Kidney epithelial cell (primary cell): ENCODE data around the gene ITGAE. TPM values are rescaled to one million over a fixed set of nuclear protein-coding genes. Genes with fewer than 3 reads are reported as not detected.

Experiments
- DNase-seq: peaks from one replicate; pipeline ENCODE4 v3.0.0-alpha.2; 2010; ENCODE audit warnings: low read depth
- H3K27me3 ChIP-seq: 2 replicates; pipeline ENCODE4 v1.6.0; 2011; ENCODE audit warnings: low read length; ENCODE audit not compliant: control insufficient read depth, insufficient read depth
- H3K36me3 ChIP-seq: 2 replicates; pipeline ENCODE4 v1.5.1; 2011; ENCODE audit warnings: low read length; ENCODE audit not compliant: control insufficient read depth, insufficient read depth
- H3K4me3 ChIP-seq: 2 replicates; pipeline ENCODE4 v1.5.1; 2011; ENCODE audit warnings: low read depth, mild to moderate bottlenecking, control low read depth, low read length
- total RNA-seq: library from RNA; depleted of rRNA; stranded (reverse); fragments of >200 nt; gene quantifications from 2 replicates; pipeline ENCODE4 v1.2.3, GENCODE V29; 2015
- TF ChIP-seq, protein P1 (sequence below): IDR thresholded peaks from 2 replicates; pipeline ENCODE4 v1.5.1; 2011; ENCODE audit warnings: mild to moderate bottlenecking, moderate library complexity, low read length, control low read depth, inconsistent platforms; ENCODE audit not compliant: insufficient read depth, poor library complexity, severe bottlenecking

ITGAE gene
- total RNA-seq, 1 donor from 2014 or later = 29.7 TPM

- H3K4me3 ChIP-seq = no peak overlapping the region
- no peaks in the 10 kb centered on the region for H3K27me3 ChIP-seq
- no peaks in the 10 kb centered on the region for H3K36me3 ChIP-seq
- DNase-seq = no peak
- TF ChIP-seq, protein P1, sequence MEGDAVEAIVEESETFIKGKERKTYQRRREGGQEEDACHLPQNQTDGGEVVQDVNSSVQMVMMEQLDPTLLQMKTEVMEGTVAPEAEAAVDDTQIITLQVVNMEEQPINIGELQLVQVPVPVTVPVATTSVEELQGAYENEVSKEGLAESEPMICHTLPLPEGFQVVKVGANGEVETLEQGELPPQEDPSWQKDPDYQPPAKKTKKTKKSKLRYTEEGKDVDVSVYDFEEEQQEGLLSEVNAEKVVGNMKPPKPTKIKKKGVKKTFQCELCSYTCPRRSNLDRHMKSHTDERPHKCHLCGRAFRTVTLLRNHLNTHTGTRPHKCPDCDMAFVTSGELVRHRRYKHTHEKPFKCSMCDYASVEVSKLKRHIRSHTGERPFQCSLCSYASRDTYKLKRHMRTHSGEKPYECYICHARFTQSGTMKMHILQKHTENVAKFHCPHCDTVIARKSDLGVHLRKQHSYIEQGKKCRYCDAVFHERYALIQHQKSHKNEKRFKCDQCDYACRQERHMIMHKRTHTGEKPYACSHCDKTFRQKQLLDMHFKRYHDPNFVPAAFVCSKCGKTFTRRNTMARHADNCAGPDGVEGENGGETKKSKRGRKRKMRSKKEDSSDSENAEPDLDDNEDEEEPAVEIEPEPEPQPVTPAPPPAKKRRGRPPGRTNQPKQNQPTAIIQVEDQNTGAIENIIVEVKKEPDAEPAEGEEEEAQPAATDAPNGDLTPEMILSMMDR = no peak
Observed at GRCh38 chr17:3748576-3748975, 52.4 kb downstream of the ITGAE start.

DNA sequence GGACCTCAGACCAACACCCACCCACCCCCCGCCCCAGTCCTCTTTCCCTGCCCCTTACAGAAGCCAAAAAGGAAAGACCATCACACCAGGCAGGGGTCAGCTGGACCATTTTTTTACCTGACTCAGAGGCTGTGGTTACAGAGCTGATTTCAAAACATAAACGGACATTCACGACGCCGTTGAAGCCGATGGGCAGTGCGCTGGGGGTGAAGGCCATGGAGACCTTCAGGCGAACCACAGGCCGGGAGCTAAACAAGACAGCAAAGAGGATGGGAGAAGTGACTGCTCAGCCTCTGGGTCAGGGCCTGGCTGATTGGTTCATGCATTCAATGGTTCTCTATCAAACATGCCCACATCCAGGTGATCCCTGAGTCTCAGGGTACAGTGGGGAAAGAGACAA is 53.2 kb downstream of the ITGAE start:
- no peaks in the 10 kb centered on the region for H3K27me3 ChIP-seq
- H3K36me3 ChIP-seq = no peaks in the 10 kb centered on the region
- DNase-seq = no peak
- TF ChIP-seq, protein P1 = no peak
- no peak overlapping the region for H3K4me3 ChIP-seq

GRCh38 chr17:3745071-3745470 is 55.9 kb downstream of the ITGAE start:
- TF ChIP-seq, protein P1 = no peak
- DNase-seq = no peak
- no peaks in the 10 kb centered on the region for H3K36me3 ChIP-seq

DNA sequence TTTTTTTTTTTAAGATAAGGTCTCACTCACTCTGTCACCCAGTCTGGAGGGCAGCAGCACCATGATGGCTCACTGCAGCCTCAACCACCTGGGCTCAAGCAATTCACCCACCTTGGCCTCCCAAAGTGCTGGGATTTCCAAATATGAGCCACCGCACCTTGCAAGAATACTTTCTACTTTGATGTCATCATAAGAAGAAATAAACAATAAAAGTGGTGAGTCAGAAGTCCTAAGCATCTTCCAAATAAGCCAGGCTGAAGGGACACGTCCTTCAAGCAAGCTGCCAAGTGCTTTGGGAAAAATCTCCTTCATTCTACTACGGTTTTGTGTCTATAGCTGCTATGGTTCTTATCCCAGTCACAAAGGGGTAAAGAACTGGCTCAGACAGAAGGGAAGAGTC is 57.0 kb downstream of the ITGAE start:
- DNase-seq = no peak
- TF ChIP-seq, protein P1 = no peak
- H3K36me3 ChIP-seq = no peaks in the 10 kb centered on the region

More at GRCh38 chr17:3745071-3745470, 55.9 kb downstream of the ITGAE start:
- no peak overlapping the region for H3K4me3 ChIP-seq
- no peaks in the 10 kb centered on the region for H3K27me3 ChIP-seq

DNA sequence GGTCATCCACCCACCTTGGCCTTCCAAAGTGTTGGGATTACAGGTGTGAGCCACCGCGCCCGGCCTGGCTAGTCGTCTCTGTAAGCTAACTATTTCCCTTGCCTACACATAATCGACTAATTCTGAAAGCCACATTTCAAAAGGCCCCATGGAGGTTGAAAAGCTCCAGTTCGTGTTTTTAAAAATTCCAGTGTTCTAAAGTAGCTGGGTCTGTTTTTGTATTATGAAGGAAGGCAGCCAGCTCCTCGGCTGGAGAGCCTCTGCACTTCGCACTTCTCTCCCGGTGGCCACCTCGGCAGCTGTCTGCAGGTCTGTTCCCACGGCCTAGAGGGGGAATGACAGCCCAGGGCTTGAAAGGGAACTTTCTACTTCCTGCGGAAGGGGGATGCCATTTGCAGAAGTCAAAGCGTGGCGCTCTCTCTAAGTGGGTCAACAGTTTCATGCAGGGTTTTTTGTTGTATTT is 60.3 kb downstream of the ITGAE start:
- H3K27me3 ChIP-seq = peaks cover 3% of the 10 kb centered on the region
- H3K4me3 ChIP-seq = no peak overlapping the region
- no peaks in the 10 kb centered on the region for H3K36me3 ChIP-seq
- no peak for DNase-seq
- TF ChIP-seq, protein P1 = no peak

More for the DNA sequence above, 57.0 kb downstream of the ITGAE start:
- Histone ChIP-seq H3K4me3 (no peak overlapping the region), H3K27me3 (peaks cover 2% of the 10 kb centered on the region)

GRCh38 chr17:3739422-3740124 is 61.4 kb downstream of the ITGAE start:
- Histone ChIP-seq H3K4me3 (no peak overlapping the region), H3K36me3 (no peaks in the 10 kb centered on the region), H3K27me3 (peaks cover 3% of the 10 kb centered on the region)
- TF ChIP-seq, protein P1 = no peak
- no peak for DNase-seq
